ENCODE data around the gene CDH4.

- TF ChIP-seq, protein P1, sequence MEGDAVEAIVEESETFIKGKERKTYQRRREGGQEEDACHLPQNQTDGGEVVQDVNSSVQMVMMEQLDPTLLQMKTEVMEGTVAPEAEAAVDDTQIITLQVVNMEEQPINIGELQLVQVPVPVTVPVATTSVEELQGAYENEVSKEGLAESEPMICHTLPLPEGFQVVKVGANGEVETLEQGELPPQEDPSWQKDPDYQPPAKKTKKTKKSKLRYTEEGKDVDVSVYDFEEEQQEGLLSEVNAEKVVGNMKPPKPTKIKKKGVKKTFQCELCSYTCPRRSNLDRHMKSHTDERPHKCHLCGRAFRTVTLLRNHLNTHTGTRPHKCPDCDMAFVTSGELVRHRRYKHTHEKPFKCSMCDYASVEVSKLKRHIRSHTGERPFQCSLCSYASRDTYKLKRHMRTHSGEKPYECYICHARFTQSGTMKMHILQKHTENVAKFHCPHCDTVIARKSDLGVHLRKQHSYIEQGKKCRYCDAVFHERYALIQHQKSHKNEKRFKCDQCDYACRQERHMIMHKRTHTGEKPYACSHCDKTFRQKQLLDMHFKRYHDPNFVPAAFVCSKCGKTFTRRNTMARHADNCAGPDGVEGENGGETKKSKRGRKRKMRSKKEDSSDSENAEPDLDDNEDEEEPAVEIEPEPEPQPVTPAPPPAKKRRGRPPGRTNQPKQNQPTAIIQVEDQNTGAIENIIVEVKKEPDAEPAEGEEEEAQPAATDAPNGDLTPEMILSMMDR (IDR thresholded peaks at IDR 0.05), result no peak
- TF ChIP-seq EZH2 (IDR thresholded peaks at IDR 0.05), result no peak
Observed at GRCh38 chr20:61518424-61518951, 266.4 kb downstream of the CDH4 start.

Measured in neural progenitor cell (in vitro differentiated cells).